ENCODE data around the gene DDX11. TPM values are rescaled to one million over a fixed set of nuclear protein-coding genes. Genes with fewer than 3 reads are reported as not detected.
"Not testable (repeated sequence)": the region's sequence is repeated elsewhere in the genome, so short reads cannot be mapped to it uniquely, and the experiment has no call there.

Gene DDX11
- total RNA-seq, 1 experiment from 2014 or later = 136 TPM

DNA sequence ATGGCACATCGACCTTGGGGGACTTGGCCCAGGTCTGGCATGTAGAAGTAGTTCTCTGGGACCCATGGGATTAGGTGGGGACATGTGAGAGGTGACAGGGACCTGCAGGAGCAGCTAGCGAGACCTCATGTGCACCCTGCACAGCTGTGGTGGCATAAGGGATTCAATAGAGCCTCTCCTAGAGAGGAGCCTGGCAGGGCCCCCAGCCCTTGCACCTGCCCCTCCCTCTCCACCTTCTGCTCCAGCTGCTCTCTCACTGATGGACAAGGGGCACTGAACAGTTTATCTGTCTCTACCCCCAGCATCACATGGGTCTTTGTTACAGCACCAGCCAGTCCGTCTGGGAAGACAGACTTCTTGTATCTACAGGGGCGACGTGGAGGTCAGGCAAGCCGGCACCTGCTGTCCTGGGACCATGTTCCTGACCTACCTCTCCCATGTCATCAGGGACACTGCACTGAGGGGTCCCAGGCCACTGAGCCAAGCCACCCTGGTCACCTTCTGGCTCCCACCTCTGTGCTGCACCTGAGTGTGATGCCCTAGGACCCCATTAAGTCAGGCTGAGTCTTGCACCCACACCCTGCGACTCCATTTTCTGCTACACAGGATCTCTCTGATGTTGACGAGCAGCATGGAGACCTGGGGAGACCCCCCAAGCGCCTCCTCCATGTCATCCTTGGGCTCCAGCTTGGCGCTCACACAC lies 32.6 kb downstream of the DDX11 start:
- RAD21 ChIA-PET (ENCODE audit: low non-redundant PET in 1 of 2, low total read pairs in 2 of 2, uncharacterized antibody in 2 of 2, unreplicated experiment in 2 of 2) = no interaction called here
- Histone ChIP-seq H3K79me2 (ENCODE audit: insufficient read depth, low read length) (no peaks in the 10 kb centered on the region), H3K27me3 (ENCODE audit: insufficient read depth, low read length) (no peaks in the 10 kb centered on the region), H3K4me1 (ENCODE audit: control insufficient read depth in 1 of 2, insufficient read depth in 2 of 2, low read length in 2 of 2) (peaks cover 6 to 11% of the 10 kb centered on the region in 2 experiments), H3K9me3 (ENCODE audit: control insufficient read depth in 1 of 2, insufficient read depth in 1 of 2, low read depth in 1 of 2, low read length in 2 of 2) (no peaks in the 10 kb centered on the region), H3K27ac (ENCODE audit: low read depth, low read length) (no peak overlapping the region), H3K9ac (ENCODE audit: low read length) (no peak overlapping the region), H3K4me2 (ENCODE audit: low read length) (no peak overlapping the region), H3K9me2 (ENCODE audit: insufficient read depth) (no peaks in the 10 kb centered on the region), H2AFZ (ENCODE audit: low read depth, low read length, poor library complexity, severe bottlenecking) (no peak overlapping the region), H4K20me1 (ENCODE audit: insufficient read depth) (no peaks in the 10 kb centered on the region), H3K36me3 (ENCODE audit: control insufficient read depth in 1 of 2, insufficient read depth in 2 of 2, low read length in 2 of 2) (no peaks in the 10 kb centered on the region), H3K4me3 (replicated peaks in 1 of 2; ENCODE audit: low read depth in 1 of 2, low read length in 2 of 2) (no peak overlapping the region)
- intact Hi-C loops (cut with micrococcal nuclease) = no loop called here
- CTCF ChIA-PET = no interaction called here
- BruUV-seq (replicated peaks) = no TSS peak
- POLR2A ChIA-PET = no interaction called here
- TF ChIP-seq CEBPB (IDR thresholded peaks at IDR 0.05; ENCODE audit: low read depth) = no peak
- TF ChIP-seq SIN3A (IDR thresholded peaks at IDR 0.05; ENCODE audit: low read depth) = no peak
- no peak for TF ChIP-seq EGR1 (IDR thresholded peaks at IDR 0.05; ENCODE audit: low read depth)
- TF ChIP-seq JUND (IDR thresholded peaks at IDR 0.05) = no peak
- TF ChIP-seq SP1 (IDR thresholded peaks at IDR 0.05; ENCODE audit: low read depth) = no peak
- ATAC-seq (no peak), DNase-seq (ENCODE audit: low read depth, low spot score) (no peak)

DNA sequence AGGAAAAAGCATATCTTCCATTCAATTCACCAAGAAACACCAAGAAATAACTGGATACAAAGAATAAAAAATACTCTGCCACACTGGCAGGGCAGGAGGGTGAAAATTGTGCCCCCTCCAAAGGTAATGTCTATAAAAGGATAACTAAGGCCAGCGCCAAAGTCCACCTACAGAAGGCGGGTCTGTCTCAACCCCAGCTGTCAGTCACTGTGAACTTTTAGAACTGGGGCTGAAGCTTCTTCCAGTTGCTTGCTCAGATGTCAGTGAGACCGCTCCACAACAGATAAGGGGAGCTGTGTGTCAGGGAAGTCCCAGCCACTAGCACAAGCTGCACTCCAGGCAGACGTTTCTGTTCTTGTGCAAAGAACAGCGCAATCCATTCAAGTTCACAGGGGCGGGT lies 36.1 kb downstream of the DDX11 start:
- H3K9me3 ChIP-seq (ENCODE audit: control insufficient read depth in 1 of 2, insufficient read depth in 1 of 2, low read depth in 1 of 2, low read length in 2 of 2); H3K9ac ChIP-seq (ENCODE audit: low read length); intact Hi-C loops (cut with micrococcal nuclease); H3K27ac ChIP-seq (ENCODE audit: low read depth, low read length); H3K4me3 ChIP-seq (replicated peaks in 1 of 2; ENCODE audit: low read depth in 1 of 2, low read length in 2 of 2); CTCF ChIA-PET; H2AFZ ChIP-seq (ENCODE audit: low read depth, low read length, poor library complexity, severe bottlenecking); BruUV-seq (replicated peaks); RAD21 ChIA-PET (ENCODE audit: low non-redundant PET in 1 of 2, low total read pairs in 2 of 2, uncharacterized antibody in 2 of 2, unreplicated experiment in 2 of 2); H3K27me3 ChIP-seq (ENCODE audit: insufficient read depth, low read length); H3K4me2 ChIP-seq (ENCODE audit: low read length); H4K20me1 ChIP-seq (ENCODE audit: insufficient read depth); H3K4me1 ChIP-seq (ENCODE audit: control insufficient read depth in 1 of 2, insufficient read depth in 2 of 2, low read length in 2 of 2); H3K79me2 ChIP-seq (ENCODE audit: insufficient read depth, low read length); DNase-seq (ENCODE audit: low read depth, low spot score); POLR2A ChIA-PET; H3K36me3 ChIP-seq (ENCODE audit: control insufficient read depth in 1 of 2, insufficient read depth in 2 of 2, low read length in 2 of 2); H3K9me2 ChIP-seq (ENCODE audit: insufficient read depth); ATAC-seq: not testable (repeated sequence)

DNA sequence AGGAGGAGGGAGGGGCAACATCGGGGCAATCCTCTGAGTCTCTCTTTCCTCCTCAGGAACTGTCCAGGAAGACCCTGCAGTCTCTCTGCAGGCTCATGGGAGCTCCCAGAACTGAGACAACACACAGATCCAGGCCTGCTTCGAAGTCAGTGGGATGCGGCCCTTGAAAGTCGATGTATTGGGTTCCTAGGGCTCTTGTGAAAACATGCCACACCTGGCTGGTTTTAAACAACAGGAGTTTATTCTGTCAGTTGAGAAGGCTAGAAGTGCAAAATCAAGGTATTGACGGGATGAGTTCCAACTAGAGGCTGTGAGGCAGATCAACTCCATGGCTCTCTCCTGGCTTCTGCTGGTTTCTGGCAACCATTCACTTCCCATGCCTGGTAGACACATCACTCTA lies 36.6 kb downstream of the DDX11 start:
- H3K4me3 ChIP-seq (replicated peaks in 1 of 2; ENCODE audit: low read depth in 1 of 2, low read length in 2 of 2); H4K20me1 ChIP-seq (ENCODE audit: insufficient read depth); H3K9ac ChIP-seq (ENCODE audit: low read length); H3K4me2 ChIP-seq (ENCODE audit: low read length); POLR2A ChIA-PET; H3K79me2 ChIP-seq (ENCODE audit: insufficient read depth, low read length); H3K9me3 ChIP-seq (ENCODE audit: control insufficient read depth in 1 of 2, insufficient read depth in 1 of 2, low read depth in 1 of 2, low read length in 2 of 2); RAD21 ChIA-PET (ENCODE audit: low non-redundant PET in 1 of 2, low total read pairs in 2 of 2, uncharacterized antibody in 2 of 2, unreplicated experiment in 2 of 2); BruUV-seq (replicated peaks); H3K27me3 ChIP-seq (ENCODE audit: insufficient read depth, low read length); DNase-seq (ENCODE audit: low read depth, low spot score); H3K4me1 ChIP-seq (ENCODE audit: control insufficient read depth in 1 of 2, insufficient read depth in 2 of 2, low read length in 2 of 2); CTCF ChIA-PET; H3K36me3 ChIP-seq (ENCODE audit: control insufficient read depth in 1 of 2, insufficient read depth in 2 of 2, low read length in 2 of 2); H3K9me2 ChIP-seq (ENCODE audit: insufficient read depth); ATAC-seq; H3K27ac ChIP-seq (ENCODE audit: low read depth, low read length); H2AFZ ChIP-seq (ENCODE audit: low read depth, low read length, poor library complexity, severe bottlenecking); intact Hi-C loops (cut with micrococcal nuclease): not testable (repeated sequence)

DNA sequence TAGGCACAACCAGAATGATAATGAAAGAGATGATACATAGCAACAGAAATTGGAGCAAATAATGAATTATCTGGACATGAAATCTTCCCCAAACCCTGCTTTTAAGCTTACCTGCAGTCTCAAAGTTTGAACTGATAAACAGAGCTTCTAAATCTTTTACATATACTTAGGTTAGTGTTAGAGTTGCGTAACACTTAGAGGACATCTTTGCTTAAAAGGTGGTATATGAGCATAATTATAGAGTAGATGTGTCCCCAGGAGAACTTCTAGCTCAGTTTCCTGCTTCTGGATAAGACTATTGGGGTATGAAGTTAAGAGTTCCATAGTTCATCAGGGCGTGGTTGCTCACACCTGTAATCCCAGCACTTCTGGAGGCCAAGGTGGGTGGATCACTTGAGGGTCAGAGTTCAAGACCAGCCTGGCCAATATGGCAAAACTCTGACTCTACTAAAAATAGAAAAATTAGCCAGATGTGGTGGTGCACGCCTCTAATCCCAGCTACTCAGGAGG lies 41.5 kb downstream of the DDX11 start:
- H3K4me2 ChIP-seq (ENCODE audit: low read length); CTCF ChIA-PET; H3K36me3 ChIP-seq (ENCODE audit: control insufficient read depth in 1 of 2, insufficient read depth in 2 of 2, low read length in 2 of 2); H3K27ac ChIP-seq (ENCODE audit: low read depth, low read length); H3K9me3 ChIP-seq (ENCODE audit: control insufficient read depth in 1 of 2, insufficient read depth in 1 of 2, low read depth in 1 of 2, low read length in 2 of 2); DNase-seq (ENCODE audit: low read depth, low spot score); H3K79me2 ChIP-seq (ENCODE audit: insufficient read depth, low read length); ATAC-seq; H3K4me3 ChIP-seq (replicated peaks in 1 of 2; ENCODE audit: low read depth in 1 of 2, low read length in 2 of 2); H2AFZ ChIP-seq (ENCODE audit: low read depth, low read length, poor library complexity, severe bottlenecking); H3K9me2 ChIP-seq (ENCODE audit: insufficient read depth); intact Hi-C loops (cut with micrococcal nuclease); H4K20me1 ChIP-seq (ENCODE audit: insufficient read depth); H3K27me3 ChIP-seq (ENCODE audit: insufficient read depth, low read length); H3K9ac ChIP-seq (ENCODE audit: low read length); POLR2A ChIA-PET; BruUV-seq (replicated peaks); RAD21 ChIA-PET (ENCODE audit: low non-redundant PET in 1 of 2, low total read pairs in 2 of 2, uncharacterized antibody in 2 of 2, unreplicated experiment in 2 of 2): not testable (repeated sequence)
- peaks cover 12 to 22% of the 10 kb centered on the region in 2 experiments; a peak in 3 of 4 replicates for H3K4me1 ChIP-seq (ENCODE audit: control insufficient read depth in 1 of 2, insufficient read depth in 2 of 2, low read length in 2 of 2)
